Measurements from ENCODE around the gene ATP2C2.
"Not testable (repeated sequence)": the region's sequence is repeated elsewhere in the genome, so short reads cannot be mapped to it uniquely, and the experiment has no call there.

The ATP2C2 gene

GRCh38 chr16:84339766-84340165 is 28.6 kb upstream of the ATP2C2 start:
- no peak for DNase-seq (ENCODE audit: low read depth, low spot score)

- DNase-seq (ENCODE audit: low read depth, low spot score), result no peak
Observed at GRCh38 chr16:84340325-84341040, 27.9 kb upstream of the ATP2C2 start.

- no peak for DNase-seq (ENCODE audit: low read depth, low spot score)
Observed at GRCh38 chr16:84341528-84342295, 26.6 kb upstream of the ATP2C2 start.

GRCh38 chr16:84343800-84344199 is 24.5 kb upstream of the ATP2C2 start:
- not testable (repeated sequence) for DNase-seq (ENCODE audit: low read depth, low spot score)

GRCh38 chr16:84344781-84345180 is 23.6 kb upstream of the ATP2C2 start:
- DNase-seq (ENCODE audit: low read depth, low spot score), result no peak

GRCh38 chr16:84347161-84347560 is 21.2 kb upstream of the ATP2C2 start:
- DNase-seq (ENCODE audit: low read depth, low spot score), result no peak

- no peak for DNase-seq (ENCODE audit: low read depth, low spot score)
Observed at GRCh38 chr16:84348386-84348888, 19.9 kb upstream of the ATP2C2 start.

GRCh38 chr16:84349862-84350684 is 18.3 kb upstream of the ATP2C2 start:
- no peak for DNase-seq (ENCODE audit: low read depth, low spot score)

- no peak for DNase-seq (ENCODE audit: low read depth, low spot score)
Observed at GRCh38 chr16:84350685-84351400, 17.5 kb upstream of the ATP2C2 start.

GRCh38 chr16:84351630-84352029 is 16.7 kb upstream of the ATP2C2 start:
- DNase-seq (ENCODE audit: low read depth, low spot score), result no peak

GRCh38 chr16:84354306-84354705 is 14.0 kb upstream of the ATP2C2 start:
- no peak for DNase-seq (ENCODE audit: low read depth, low spot score)

GRCh38 chr16:84355149-84355548 is 13.2 kb upstream of the ATP2C2 start:
- no peak for DNase-seq (ENCODE audit: low read depth, low spot score)

GRCh38 chr16:84356176-84356575 is 12.2 kb upstream of the ATP2C2 start:
- no peak for DNase-seq (ENCODE audit: low read depth, low spot score)

- DNase-seq (ENCODE audit: low read depth, low spot score), result no peak
Observed at GRCh38 chr16:84356591-84357116, 11.7 kb upstream of the ATP2C2 start.

- no peak for DNase-seq (ENCODE audit: low read depth, low spot score)
Observed at GRCh38 chr16:84357191-84357651, 11.1 kb upstream of the ATP2C2 start.

- DNase-seq (ENCODE audit: low read depth, low spot score), result no peak
Observed at GRCh38 chr16:84358601-84359295, 9.6 kb upstream of the ATP2C2 start.

GRCh38 chr16:84359326-84359725 is 9.0 kb upstream of the ATP2C2 start:
- DNase-seq (ENCODE audit: low read depth, low spot score), result no peak

- no peak for DNase-seq (ENCODE audit: low read depth, low spot score)
Observed at GRCh38 chr16:84360170-84360569, 8.2 kb upstream of the ATP2C2 start.

- DNase-seq (ENCODE audit: low read depth, low spot score), result no peak
Observed at GRCh38 chr16:84360748-84361147, 7.6 kb upstream of the ATP2C2 start.

GRCh38 chr16:84361546-84361945 is 6.8 kb upstream of the ATP2C2 start:
- DNase-seq (ENCODE audit: low read depth, low spot score), result no peak
